HG03066 (cell line): ENCODE results near the gene TRIM49C.
"Not testable (repeated sequence)": the region's sequence is repeated elsewhere in the genome, so short reads cannot be mapped to it uniquely, and the experiment has no call there.

Experiments used
- ATAC-seq: cut with Tn5 transposase; IDR thresholded peaks from one replicate; pipeline ENCODE4 v1.9.1; 2021; ENCODE audit warnings: low read depth; ENCODE audit not compliant: unreplicated experiment

Gene TRIM49C, protein sequence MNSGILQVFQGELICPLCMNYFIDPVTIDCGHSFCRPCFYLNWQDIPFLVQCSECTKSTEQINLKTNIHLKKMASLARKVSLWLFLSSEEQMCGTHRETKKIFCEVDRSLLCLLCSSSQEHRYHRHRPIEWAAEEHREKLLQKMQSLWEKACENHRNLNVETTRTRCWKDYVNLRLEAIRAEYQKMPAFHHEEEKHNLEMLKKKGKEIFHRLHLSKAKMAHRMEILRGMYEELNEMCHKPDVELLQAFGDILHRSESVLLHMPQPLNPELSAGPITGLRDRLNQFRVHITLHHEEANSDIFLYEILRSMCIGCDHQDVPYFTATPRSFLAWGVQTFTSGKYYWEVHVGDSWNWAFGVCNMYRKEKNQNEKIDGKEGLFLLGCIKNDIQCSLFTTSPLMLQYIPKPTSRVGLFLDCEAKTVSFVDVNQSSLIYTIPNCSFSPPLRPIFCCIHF

DNA sequence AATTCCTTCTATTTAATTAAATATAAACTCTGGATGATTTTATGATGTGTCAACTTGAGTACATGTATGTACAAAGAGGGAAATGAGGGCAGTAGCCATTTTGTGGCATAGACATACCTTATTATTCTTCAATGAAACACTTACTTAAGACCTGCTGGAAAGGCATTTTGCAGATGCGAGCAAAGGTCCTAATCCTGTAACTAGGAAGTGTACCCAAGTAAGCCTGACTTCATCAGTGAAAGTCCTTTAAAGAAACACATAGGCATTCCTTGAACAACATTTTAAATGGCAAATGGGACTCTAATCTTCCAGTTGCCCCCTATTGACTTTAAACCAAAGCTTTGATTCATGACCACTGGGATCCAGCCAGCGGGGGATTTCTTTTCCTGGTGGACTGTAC, at the start of gene TRIM49C:
Gene TRIM49C, plus strand, starts transcription at position 301 of the 400 bp plus-strand sequence. CDS start 4,106 bp downstream, outside the sequence.
- not testable (repeated sequence) for ATAC-seq

DNA sequence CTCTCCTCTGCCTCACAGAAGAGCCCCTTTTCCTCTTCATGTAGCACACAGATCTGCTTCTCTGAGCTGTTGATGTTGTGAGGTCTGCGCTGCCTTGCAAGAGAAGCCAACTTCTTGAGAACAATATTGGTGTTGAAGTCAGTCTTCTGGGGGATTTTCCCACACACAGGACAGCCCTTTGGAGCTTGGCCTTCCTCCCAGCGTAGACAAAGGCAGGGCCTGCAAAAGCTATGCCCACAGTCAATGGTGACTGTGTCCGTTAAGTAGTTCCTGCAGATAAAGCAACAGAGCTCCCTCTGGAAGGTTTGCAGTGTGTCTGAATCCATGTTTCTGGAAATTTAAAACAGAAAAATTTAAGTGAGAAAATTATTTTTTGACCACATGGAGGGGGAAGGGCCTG, 6.7 kb upstream of the TRIM49C start:
- not testable (repeated sequence) for ATAC-seq

DNA sequence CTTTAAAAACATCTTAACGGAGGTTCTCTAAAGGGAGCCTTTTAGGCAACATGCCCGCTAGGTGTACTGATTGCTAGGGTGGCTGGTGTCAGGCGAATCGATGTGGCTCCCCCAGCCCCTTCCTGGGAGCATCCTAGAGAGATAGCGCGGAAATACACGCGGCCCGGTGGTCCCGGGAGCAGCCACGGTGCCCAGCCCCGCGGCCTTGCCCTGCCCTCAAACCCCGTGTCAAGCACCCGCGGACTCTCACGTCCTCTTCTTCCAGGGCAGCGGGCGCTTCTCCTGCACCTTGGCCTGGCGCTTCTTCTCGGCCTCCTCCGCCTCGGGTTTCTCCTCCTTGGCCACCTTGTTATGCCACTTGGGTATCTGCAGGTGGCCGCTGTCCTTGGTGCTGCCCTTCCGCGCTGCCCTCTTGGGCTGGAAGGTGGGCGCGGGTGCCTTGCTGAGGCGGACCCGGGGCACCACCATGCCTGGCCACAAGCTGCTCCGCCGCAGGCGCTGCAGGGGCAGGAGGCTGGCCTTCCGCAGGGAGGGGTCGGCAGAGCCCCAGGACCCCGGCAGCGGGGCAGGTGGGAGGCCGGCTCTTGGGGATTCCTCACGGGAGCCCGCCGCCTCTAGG, 20.8 kb downstream of the TRIM49C start:
- ATAC-seq, result not testable (repeated sequence)

DNA sequence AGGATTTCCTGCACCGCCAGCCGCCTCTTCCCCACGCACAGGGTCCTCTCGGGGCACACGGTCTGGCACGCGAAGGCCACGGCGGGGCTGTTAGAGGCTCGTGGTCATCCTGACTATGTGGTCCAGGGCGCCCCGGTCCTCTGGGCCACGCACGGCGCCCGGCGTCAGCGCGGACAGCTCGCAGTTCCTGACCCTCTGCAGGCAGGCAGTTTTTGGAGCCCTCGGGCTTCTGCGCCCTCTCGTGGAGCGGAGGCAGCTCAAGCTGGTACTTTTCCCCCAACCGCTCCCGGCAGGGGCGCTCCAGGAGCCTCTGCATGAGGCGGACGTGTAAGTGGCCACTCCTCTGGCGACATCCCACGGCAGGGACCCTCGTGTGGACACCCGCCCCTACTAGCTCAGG, 21.4 kb downstream of the TRIM49C start:
- not testable (repeated sequence) for ATAC-seq

DNA sequence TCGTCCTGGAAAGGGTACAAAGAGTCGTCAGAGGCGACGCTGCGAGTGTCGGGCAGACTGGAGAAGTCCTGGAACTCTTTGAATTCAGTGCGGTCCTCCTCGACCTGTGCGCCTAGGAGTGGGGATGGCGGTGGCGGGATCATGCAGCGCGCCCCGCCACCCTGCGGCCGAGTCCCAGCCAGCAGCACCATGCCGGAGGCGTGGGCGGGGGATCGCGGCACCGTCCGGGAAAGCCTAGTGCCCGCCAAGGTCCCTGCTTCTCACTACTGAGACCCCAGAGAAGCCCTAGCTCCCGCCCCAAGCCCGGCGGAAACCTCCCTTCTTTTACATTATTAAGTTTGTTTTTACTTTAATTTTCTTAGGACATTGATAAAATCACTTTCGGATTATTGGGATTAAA, 22.6 kb downstream of the TRIM49C start:
- ATAC-seq, result not testable (repeated sequence)

DNA sequence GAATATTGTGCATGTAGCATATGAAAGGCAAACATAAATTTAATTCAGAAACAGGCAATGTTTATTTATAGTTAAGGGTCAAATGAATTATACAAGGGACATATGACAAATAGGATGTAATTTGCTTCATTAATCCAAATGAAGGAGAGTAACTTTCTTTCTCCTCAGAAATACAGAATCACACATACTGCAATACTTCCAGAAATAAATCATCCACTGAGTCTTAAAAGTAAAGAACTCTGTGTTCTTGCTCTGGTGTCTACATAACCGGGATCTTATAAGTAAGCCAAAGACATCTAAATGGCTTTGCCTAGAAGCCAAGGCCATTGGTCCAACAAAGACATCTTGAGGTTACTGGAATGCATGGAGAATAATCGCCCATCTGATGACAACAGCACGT, 54.7 kb downstream of the TRIM49C start, which contains the start of gene UBTFL1:
Gene UBTFL1, plus strand, starts transcription at position 301 of the 400 bp plus-strand sequence. Its CDS starts 0 bp downstream, at position 301.
- not testable (repeated sequence) for ATAC-seq

DNA sequence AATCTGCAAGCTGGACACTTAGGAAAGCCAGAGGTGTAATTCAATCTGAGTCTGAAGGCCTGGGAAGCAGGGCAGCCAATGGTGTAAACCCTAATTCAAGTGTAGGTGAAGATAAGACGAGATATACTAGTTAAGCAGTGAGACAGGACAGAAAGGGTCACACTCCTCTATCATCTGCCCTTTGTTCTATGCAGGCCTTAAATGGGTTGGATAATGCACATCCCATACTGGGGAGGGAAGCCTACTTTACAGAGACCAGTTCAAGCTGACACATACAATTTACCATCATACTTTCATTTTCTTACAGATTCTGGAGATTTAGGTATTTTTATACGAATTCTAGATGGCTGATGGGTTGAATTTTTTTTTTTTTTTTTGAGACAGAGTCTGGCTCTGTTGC, 57.8 kb downstream of the TRIM49C start:
- not testable (repeated sequence) for ATAC-seq
